Measurements from ENCODE around the gene MXD4.
"Not testable (repeated sequence)": the region's sequence is repeated elsewhere in the genome, so short reads cannot be mapped to it uniquely, and the experiment has no call there.

The MXD4 gene

DNA sequence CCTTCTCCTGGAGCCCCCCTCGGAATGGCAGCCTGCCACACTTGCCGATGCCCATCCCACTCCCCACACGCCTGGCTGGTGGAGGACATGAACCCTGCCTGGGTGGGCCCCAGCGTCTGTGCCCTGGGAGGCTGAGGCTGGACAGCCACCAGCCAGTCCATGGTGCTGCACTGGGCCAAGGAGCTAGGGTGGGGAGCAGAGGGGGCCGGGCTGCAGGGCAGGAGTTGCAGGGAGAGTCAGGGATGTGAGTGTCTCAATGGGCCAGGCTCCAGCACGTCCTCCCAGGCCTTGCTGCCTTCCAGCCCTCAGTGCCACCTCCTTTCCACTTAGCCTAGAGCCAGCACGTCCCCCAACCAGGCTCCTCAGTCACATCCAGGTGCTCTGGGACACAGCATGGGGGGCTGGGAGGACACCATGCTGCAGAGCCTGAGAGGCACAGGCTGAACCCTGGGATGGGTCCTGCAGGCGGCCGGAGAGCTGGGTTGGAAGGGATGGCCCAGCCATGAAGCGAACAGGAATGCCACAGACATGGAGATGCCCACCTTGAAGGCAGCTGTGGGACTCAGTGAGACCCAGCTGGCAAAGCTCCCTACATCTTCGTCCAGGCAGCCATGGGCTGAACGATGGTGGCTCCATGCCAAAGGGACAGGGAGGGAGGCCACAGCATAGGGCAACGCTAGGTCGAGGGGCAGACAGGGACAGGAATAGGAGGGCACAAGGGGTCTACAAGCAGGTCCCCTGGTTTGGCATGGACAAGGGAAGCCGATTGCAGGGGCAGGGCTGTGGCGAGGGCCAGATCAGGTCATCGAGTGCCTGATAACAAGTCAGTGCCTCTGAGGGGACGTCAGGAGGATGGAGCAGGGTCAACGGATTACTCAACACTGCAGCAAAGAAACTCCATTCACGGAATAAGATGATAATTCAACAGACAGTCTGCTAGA, 30.1 kb upstream of the MXD4 start:
- no peak for FAIRE-seq

DNA sequence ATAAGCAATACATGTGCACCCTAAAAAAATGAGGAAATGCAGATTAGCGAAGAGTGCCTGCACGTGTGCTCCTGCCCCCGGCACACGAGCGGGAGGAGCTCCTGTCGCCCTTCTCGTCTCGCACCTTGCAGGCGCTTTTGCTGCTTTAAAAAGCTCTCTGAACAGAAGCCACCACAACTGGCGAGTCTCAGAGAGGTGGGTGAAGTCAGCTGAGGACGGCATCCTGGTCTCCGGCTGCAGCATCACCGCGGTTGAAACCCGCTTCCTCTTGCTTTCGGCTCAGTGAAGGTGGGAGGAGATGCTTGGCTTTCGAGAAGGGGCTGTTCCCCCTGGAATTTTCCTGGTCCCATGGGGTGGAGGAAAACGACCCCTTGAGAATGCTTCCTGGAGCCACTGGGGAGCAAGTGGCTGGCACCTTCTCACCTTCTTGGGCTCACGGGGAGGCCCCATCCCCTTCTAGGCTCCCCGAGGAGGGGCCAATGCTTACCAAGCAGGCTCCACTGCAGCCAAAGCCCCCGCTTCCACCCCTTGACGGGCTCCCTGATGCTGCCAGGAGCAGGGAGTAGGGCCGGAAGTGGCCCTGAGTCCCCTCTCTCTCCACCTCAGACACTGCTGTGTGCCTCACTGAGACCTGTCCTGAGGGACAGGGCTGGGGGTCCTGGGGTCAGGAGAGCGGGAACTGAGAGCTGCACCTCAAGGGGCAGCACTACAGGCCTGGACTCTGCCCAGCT, 29.2 kb upstream of the MXD4 start:
- no peak for FAIRE-seq

DNA sequence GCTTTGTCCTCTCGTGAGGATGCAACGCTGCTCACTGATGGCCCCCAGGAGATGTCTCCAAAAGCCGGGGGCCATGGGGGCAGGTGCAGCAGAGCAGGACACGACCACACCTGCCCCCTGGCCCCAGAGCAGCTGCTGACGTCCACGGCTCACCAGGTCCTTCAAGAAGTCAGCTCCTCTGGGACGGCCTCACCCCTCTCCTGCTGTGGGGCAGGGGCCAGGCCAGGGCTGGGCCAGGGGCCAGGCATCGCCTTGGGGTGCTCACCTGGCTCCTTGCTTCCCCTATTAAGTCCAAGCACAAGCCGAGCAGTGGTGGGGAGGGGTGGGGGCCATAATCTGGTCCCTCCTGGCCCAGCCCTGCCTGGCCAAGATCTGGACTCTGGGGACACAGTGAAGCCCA, 28.6 kb upstream of the MXD4 start:
- no peak for FAIRE-seq

DNA sequence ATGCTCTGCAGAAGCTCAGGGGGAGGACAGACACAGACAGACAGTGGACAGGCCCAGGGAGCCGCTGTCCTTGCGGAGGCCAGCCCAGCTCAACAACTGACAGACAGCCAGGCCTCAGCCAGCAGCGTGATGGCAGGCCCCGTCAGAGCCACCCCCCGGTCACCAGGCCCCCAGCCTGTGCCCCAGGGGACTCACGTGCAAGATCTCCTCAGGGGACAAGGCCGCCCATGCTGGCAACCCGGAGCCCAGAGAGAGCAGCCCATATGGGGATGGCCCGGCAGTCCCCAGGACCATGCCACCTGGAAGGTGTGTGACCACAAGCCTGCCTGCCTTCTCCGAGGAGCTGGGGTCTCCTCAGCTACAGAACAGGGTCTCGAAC, 28.0 kb upstream of the MXD4 start:
- FAIRE-seq, result no peak

DNA sequence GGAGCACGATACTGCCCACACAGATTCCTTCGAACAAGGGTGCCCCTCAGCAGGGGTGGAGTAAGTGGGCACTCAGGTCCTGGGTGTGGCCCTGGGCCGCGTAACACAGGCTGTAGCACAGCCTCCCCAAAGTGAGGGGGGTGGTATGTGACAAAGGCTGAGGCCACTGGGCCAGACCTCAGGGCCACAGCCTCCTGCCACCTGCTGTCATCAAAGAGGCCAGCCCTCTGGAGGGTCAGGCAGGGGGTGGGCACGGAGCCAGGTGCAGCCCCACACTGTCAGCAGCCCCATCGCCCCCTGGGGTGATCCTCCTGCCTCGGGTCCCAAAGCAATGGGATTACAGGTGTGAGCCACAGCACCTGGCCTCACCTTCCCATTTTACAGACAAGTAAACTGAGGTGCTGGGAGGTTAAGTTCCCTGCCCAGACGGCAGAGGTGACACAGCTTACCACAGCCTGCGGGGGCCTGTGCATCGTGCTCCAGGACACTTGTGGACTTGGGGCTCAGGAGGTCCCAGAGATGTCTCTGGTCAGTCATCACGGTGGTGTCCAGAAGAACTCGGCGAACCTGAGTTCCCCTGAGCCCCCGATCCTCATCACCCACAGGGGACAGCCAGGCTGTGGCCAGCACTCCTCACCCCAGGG, 27.5 kb upstream of the MXD4 start:
- no peak for FAIRE-seq

DNA sequence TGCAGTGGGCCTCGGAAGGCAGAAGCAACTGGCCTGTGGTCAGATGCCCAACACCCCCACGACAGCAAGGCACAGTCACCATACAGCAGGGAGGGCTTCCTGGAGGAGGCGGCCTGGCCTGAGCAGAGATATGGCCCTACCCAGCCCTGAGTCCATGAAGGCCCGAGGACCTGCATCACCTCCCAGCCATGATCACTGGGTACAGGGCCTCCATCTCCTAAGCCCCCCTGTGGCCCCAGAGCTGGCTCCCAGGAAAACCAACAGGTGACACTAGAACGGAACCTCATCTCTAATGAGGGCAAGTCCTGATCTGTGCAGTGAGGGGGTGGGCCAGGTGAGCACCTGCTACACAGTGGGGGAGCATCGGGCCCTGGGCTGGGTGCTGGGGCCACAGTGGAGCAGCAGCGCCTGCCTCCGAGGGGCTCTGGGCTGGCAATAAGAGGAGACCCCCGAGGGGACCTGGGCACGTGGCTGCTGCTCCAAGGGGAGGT, 26.2 kb upstream of the MXD4 start:
- no peak for FAIRE-seq

DNA sequence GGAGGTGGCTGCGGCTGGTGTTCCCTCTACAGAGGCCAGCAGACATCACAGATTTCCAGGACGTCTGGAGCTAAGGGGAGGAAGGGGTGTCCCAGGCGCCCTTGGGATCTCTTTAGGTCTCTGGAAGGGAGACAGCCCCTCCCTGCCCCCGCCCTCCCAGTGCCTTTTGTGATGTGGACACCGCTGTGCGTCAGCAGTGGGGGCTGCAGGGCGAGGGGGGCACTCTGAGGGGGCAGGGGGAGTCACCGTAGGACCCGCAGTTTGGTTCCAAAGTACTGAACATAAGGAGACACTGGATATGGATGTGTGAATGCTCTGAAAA, 25.6 kb upstream of the MXD4 start:
- FAIRE-seq, result no peak

DNA sequence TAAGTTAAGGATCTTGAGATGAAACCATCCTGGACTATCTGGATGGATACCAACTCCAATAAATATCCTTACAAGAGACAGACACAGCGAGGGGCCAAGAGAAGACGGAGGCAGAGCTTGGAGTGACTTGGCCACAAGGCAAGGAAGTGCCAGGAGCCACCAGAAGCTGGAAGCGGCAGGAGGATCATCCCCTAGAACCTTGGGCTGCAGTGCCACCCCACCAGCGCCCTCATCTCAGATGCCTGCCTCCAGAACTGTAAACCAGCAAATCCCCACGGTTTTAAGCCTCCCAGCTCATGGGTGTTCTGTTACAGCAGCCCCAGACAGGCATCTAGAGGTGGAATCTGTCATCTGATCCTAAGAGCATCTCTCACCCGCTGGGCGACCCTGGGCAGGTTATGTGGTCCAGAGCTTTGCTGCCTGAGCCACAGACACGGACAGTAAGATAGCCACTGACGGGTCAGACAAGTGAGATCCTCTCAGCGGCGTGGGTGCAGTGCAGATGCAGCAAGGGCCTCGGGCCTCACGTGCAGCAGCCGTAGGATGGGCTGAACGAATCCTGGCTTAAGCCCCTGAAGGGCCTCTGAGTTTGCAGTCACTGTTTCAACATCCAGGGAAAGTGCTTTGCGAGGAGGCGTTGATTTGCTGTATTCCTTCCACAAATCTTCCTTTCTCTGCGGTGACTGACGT, 25.1 kb upstream of the MXD4 start:
- no peak for FAIRE-seq

DNA sequence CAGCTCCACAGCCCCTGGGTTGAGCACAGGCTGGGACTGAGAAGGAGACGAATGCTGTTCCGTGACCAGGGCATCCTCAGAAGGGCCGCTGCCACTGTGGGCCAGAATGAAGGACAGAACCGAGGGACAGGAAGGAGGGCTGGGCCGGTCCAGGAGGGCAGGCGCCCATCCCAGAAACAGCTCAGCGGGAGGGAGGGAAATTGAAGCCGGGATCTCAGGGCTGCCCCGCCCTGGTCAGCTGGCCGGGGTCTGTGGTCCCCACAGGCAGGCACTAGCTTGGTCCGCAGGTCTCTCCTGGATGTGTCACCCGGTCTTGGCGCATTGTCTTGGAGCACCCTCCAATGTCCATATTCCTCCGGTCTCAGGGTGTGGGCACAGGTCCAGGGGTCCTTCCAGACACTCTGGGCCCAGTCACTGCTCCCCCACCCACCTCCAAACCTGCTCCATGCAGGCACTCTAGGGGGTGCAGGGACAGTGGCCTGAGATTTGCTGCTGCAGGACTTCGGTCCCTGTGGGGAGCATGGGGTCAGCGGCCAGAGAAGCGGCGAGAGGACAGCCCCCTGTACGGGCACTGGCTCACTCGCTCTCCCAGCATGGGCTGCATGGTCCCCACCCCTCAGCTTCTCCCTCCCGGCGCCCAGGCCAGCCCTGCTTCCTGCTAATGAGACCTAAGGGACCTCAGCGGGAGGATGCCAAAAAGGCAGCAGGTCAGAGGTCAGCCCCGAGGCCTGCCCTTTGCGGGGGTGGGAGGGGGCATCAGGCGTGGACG, 23.9 kb upstream of the MXD4 start:
- no peak for FAIRE-seq

DNA sequence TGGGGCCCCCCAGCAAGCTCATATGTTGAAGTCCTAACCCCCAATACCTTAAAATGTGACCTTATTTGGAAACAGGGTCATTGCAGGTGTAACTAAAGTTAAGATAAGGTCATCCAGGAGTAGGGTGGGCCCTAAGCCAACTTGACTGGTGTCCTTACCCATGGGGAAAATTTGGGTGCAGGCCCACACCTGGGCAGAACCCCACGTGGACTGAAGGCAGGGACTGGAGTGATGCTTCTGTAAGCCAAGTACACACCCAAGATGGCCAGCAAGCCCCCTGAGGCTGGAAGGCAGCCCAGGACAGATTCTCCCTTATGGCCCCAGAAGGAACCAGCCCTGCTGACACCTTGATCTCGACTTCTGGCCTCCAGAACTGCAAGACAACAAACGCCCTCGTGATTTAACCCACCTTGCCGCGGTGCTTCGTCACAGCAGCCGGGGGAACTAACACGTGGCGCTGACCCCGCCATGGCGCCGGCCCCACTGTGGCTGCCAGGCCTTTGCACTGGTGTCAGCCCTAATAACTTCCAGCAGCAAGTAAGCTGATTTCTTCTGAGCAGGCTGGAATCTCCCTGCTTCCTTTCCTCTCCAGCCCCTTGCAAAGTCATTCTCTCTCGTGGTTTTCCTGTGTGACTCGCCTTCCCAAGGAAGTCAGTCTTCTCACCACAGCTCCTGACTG, 23.2 kb upstream of the MXD4 start:
- FAIRE-seq, result no peak

DNA sequence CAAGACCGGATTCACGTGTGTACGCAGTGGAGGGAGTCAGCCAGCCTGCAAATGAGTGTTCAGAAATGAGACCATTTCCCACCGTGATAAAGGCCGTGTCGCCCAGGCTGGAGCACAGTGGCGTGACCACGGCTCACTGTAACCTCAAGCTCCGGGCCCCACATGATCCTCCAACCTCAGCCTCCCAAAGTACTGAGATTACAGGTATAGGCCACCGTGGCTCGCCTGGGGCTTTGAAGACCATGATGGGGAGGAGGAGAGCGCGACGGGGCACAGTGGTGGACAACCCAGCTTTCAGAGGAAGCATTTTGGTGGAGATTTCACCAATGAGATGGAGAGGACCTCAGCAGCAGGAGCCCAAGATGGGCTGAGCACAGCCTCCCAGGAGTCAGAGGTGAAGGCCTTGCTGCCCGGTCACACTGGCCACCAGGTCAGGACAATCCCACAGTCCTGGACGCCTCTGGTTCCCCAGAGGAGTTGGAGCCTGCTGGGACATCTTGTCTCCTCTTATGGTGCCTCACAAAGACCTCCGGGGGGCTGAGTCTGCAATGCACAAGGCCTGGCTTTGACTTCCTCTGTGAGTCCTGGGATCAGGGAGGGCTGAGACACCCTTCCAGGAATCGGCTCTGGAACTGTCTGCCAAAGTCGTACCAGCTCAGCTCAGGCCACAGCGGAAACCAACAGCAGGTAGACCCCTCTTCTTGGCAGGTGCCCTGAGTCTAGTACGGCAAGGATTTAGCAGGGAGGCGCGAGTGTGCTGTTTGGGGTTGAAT, 22.4 kb upstream of the MXD4 start:
- no peak for FAIRE-seq

DNA sequence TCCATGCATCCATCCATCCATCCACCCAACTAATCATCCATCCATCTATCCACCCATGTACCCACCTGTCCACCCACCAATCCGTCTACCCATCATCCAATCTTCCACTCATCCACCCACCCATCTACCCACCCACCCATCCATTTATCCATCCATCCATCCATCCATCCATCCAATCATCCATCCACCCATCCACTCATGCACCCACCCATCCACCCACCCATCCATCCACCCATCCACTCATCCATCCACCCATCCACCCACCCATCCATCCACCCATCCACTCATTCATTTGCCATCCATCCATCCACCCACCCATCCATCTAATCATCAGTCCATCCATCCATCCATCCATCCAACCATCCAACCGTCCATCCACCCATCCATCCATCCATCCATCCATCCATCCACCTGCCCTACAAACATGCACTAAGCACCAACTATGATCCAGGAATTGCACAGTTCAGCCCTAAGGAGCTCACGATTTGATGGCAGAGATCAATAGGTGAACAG, 21.3 kb upstream of the MXD4 start:
- FAIRE-seq, result no peak

DNA sequence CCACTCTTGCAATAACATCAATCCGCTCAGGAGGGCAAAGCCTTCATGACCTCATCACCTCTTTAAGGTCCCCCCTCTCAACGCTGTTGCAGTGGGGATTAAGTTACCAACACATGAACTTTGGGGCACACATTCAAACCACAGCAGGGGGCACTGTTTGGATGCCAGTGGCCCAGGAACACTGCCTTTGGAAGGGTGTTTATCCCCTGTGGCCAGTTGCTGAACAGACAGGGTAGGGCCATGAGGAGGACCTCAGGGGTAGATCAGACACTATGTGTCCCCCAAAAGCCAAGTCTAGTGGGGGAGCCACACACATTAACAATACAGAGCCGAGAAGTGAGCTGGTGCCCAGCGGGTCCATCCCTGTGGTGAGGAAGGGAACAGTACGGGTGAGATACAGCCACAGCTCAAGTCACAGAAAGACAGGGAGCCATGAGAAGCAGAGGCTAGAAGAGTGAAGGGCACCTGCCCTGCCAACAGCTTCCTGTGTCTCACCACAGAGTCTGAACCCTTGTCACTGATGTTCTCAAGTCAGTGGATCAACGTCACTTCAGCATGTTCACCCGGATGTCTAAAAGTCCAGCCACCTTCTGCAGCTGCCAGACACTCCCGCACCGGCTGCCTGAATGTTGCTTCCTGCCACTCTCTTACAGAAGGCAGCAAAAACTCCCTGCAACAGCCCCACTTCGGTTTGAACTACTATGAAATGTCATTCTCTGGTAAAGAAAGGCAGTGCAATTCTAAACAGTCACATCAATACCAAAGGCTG, 19.9 kb upstream of the MXD4 start:
- no peak for FAIRE-seq

DNA sequence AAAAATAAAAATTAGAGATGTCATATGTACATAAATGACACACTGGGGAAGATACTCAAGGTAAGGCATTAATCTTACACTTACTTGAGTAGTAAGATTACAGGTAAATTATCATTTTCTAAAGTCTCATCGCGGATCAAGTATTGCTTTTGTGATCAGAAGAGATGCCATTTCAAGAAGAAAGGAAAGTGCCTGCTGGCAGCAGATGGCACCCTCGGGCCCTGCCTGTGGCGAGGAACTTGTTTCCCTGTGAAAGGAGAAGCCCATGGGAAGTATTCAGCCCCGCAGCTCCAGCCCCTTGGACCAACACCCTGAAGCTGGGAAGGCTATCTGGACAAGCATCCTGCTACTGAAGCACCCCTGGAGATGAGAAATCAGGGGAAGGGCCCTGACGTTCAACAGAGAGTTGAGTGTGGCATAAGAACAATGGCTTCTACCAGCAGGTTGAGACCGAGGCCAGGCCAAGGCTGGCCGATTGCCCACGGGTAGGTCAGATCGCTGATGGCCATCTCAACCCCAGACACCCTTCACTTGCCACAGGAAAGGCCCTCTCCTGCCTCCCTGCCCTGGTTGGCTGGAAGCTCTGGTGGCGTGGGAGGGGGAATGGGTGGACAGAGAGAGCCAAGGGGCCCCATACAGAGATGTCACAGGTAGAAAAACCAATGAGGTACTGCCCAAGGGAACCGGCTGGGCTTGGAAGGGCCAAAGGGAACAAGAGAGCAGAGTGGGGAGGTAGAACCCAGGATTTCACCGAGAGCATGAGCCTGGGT, 18.8 kb upstream of the MXD4 start:
- FAIRE-seq, result no peak

DNA sequence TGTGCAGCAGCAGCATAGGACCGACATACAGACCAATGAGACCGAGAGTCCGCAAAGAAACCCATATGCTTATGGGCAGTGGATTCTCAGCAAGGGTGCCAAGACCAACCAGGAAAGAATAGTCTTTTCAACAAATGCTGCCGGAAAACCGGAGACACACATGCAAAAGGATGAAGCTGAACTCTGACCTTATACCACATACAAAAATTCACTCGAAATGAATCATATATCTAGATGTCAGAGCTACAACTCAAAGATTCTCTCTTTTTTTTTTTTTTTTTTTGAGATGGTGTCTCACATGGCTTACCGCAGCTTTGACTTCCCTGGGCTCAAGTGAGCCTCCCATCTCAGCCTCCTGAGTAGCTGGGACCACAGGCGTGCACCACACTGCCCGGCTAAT, 16.0 kb upstream of the MXD4 start:
- no peak for FAIRE-seq

DNA sequence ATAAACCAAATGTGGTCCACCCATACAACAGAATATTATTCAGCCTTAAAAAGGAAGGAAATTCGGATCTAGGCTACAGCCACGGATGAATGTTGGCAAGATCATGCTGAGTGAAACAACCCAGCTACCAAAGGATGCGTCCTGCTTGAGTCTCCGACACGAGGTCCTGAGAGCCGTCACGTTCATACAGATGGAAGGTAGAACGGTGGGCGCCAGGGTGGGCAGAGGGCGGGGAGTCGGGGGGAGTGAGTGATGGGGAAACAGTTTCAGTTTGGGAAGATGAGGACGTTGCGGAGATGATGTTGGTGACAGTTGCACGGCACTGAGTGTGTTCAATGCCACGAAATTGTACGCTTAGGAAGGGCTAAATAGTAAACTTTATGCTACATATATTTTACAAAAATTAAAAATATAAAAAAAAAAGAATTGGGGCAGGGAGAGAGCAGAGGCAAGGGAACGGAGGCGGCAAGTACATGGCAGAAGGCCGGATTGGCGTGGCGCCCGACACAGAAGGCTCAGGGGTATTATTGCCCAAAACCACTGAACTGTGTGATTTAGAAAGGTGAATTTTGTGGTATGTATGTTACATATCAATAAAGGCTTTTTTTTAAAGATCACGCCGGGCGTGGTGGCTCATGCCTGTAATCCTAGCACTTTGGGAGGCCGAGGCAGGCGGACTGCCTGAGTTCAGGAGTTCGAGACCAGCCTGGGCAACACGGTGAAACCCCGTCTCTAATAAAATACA, 14.8 kb upstream of the MXD4 start:
- no peak for FAIRE-seq

DNA sequence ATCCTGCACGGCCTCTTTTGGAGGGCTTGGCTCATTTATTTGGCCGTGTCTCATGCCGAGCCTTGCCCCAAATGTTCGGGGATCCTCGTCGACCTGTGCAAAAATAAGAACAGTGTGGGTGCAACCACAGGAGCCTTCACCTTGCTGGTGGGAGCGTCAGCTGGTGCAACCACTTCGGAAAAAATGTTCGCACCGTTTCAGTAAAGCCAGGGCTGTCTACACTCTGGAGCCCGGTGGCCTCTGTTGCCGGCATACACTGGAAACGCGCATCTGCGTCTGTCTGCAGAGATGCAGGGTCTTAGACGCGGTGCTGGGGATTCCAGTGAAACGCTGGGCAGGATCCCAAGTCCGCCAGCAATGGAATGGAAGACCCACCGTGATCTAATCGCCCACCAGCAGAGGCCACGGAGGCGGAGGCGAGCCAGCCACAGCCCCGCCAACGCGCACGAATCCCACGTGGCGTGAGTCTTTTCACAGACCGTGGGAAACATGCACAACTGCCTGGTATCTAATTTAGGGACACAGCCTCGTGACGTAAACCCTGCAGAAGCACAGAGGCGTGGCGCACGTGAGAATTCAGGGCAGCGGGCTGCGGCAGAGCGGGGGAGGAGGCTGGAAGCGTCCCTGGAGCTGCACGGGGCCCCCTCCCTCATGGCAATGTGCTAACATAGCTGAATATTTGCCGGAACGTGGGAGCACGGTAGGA, 13.8 kb upstream of the MXD4 start:
- FAIRE-seq, result no peak

DNA sequence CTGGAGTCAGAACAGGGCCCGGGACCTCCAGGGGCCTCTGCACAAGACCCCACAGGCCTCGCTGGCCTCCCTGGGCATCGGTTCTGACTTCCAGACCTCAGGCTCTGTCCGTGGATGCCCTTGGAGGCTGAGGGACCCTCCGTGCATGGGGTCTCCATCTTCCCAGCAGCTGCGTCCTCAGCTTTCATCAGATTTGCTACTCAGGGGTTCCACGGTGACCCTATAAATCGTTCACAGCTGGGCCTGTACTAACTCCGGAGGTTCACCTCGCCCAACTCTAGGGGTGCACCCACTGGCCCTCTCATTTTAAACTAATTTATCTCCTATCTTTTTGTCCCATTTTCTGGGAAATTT, 13.1 kb upstream of the MXD4 start:
- FAIRE-seq, result not testable (repeated sequence)

Data from G401.6 (cell line).